ENCODE measurements around the gene EHD4. TPM values are rescaled to one million over a fixed set of nuclear protein-coding genes. Genes with fewer than 3 reads are reported as not detected.

Gene EHD4
- 17.2 and 18.4 TPM in 2 replicates for total RNA-seq
- long read RNA-seq, full-length matches to known transcripts: 19 of 24 reads
- long read RNA-seq, partial matches to known transcripts: 1 of 24 reads
- long read RNA-seq, other reads (novel, unspliced or antisense): 4 of 24 reads

- peaks cover 4% of the 10 kb centered on the region for H3K27me3 Mint-ChIP-seq
- peak; percentile 86 for DNase-seq (ENCODE audit: low spot score, unreplicated experiment)
- H3K9me3 Mint-ChIP-seq (ENCODE audit: low read depth): no peaks in the 10 kb centered on the region
- peak within 1 kb of the TSS; percentile 97 for H3K27ac Mint-ChIP-seq
- peak; percentile 54 for TF ChIP-seq CTCF (IDR thresholded peaks at IDR 0.05; ENCODE audit: unreplicated experiment)
- H3K36me3 Mint-ChIP-seq (ENCODE audit: insufficient read depth): no peaks in the 10 kb centered on the region
- peaks cover 19% of the 10 kb centered on the region for H3K4me1 Mint-ChIP-seq (ENCODE audit: low read depth)
- H3K4me3 Mint-ChIP-seq (ENCODE audit: low read depth): peak within 1 kb of the TSS; percentile 91
These were observed at the start of gene EHD4 for GRCh38 chr15:41972253-41973242. Gene EHD4 (minus strand): TSS chr15:41972557. CDS start chr15:41972494, 63 bp downstream.

DNA sequence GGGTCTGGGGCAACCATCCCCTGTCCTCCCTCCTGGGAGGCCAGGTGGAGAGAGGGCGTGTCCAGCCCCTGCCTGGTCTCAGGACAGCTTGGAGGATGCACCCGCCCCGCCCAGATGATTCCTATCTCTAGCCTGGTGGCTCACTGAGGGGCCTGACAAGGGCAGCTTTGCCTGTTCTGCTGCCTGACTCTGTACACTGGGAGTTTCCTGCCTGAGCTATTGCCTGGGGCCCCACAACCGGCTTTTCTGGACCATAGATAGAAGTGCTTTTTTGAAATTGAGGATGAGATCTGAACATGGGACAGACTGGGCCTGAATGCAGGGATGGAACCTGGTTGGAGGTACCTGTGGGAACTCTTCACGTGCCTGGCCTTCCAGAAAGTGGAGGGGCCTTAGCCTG lies 49.2 kb upstream of the EHD4 start:
- Mint-ChIP-seq H3K4me1 (ENCODE audit: low read depth) (no peaks in the 10 kb centered on the region), H3K9me3 (ENCODE audit: low read depth) (peaks cover 22% of the 10 kb centered on the region), H3K4me3 (ENCODE audit: low read depth) (no peak overlapping the region), H3K27ac (no peak overlapping the region), H3K27me3 (no peaks in the 10 kb centered on the region), H3K36me3 (ENCODE audit: insufficient read depth) (peaks cover 6% of the 10 kb centered on the region)
- no peak for TF ChIP-seq CTCF (IDR thresholded peaks at IDR 0.05; ENCODE audit: unreplicated experiment)
- no peak for DNase-seq (ENCODE audit: low spot score, unreplicated experiment)

DNA sequence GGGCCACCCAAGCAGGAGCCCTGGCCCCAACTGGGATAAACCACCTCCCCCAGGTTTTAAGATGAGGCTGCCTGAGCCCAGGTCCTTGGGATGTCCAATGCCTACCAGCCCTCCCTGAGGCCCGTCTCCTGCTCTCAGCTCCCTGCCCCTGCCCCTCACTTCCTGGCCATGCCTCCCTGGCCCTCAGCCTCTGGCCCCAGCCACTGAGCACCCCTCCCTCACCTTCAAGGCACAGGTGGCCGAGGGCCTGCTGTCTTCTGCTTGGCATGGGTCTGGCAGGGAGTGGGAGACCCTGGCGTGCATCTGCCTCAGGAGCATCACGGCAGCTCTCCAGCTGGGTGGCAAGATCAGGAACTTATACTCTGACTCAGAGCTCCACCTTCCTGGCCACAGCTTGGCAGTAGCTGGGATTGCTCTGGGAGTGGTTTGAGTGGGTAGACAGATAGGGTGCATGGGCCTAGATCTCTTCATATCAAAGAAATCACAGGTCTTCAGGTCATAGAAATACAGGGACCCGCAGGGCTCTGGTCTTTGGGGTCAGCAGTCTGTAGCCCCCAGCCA lies 48.4 kb upstream of the EHD4 start, which contains the start of gene PLA2G4E:
PLA2G4E (minus strand) TSS at position 330 of the 561 bp plus-strand sequence; CDS start at position 318, 12 bp downstream.
- Mint-ChIP-seq H3K27ac (peak within 1 kb of the TSS; percentile 78), H3K27me3 (no peaks in the 10 kb centered on the region), H3K4me3 (ENCODE audit: low read depth) (no peak within 1 kb of the TSS), H3K36me3 (ENCODE audit: insufficient read depth) (peaks cover 6% of the 10 kb centered on the region), H3K4me1 (ENCODE audit: low read depth) (no peaks in the 10 kb centered on the region), H3K9me3 (ENCODE audit: low read depth) (peaks cover 22% of the 10 kb centered on the region)
- no peak for DNase-seq (ENCODE audit: low spot score, unreplicated experiment)
- no peak for TF ChIP-seq CTCF (IDR thresholded peaks at IDR 0.05; ENCODE audit: unreplicated experiment)

- DNase-seq (ENCODE audit: low spot score, unreplicated experiment): no peak
- no peak for TF ChIP-seq CTCF (IDR thresholded peaks at IDR 0.05; ENCODE audit: unreplicated experiment)
- no peak overlapping the region for H3K4me3 Mint-ChIP-seq (ENCODE audit: low read depth)
- H3K27me3 Mint-ChIP-seq: peaks cover 5% of the 10 kb centered on the region
- no peaks in the 10 kb centered on the region for H3K4me1 Mint-ChIP-seq (ENCODE audit: low read depth)
- H3K27ac Mint-ChIP-seq: no peak overlapping the region
- peaks cover 4% of the 10 kb centered on the region for H3K36me3 Mint-ChIP-seq (ENCODE audit: insufficient read depth)
- H3K9me3 Mint-ChIP-seq (ENCODE audit: low read depth): peaks cover 14% of the 10 kb centered on the region
These were observed 46.2 kb upstream of the EHD4 start for GRCh38 chr15:42018306-42019224.

Data from progenitor cell of endocrine pancreas (in vitro differentiated cells).